NK-92 treated with Interleukin-12 subunit alpha and Interleukin-12 subunit beta, amount 100 ng/mL, for 24 hours (cell line): ENCODE measurements around the gene TMEM131L.
A peak's percentile ranks its signal among the peaks of the same experiment; 100 is the strongest.

Source experiments
- DNase-seq: peaks from one replicate; lab custom pipeline; 2025; lab: John Stamatoyannopoulos, UW

The TMEM131L gene

DNA sequence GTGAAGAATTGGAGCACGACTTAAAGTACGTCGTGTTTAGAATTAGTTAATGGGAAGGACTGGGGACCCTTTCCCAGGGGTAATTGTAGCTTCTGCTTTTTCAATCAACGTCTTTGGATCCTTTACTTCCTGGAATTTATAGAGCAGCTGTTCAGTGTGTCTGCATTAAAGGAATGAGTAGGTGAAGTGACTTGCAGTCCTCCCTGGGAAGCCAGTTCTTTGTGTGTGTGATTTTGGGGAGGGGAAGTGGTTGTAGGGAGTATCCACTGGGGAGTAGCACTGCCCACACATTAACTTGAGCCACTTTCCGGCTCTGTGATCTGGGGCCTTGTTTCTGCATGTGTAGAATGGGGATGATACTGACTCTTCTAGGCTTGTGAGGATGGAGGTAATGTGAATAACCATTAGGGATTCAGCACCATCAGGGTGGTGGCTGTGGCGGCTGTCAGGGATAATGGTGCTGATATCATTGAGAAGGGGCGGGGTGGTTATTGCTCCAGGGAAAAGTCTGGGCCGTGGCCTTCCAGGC is 54.7 kb downstream of the TMEM131L start:
- no peak for DNase-seq

DNA sequence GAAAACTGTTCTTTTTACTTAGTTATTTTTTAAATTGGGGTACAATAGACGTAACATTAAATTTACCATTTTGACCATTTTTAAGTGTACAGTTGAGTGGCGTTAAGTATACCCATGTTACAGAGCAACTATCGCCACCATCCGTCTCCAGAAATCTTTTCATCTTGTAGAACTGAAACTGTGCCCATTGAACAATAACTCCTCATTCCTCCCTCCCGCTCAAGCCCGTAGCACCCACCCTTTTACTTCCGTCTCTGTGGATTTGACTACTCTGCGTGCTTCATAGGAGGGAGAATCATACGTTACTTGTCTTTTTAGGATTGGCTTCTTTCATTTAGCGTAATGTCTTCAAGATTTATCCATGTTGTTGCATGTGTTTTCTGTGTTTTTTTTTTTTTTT is 55.3 kb downstream of the TMEM131L start:
- DNase-seq: no peak

DNA sequence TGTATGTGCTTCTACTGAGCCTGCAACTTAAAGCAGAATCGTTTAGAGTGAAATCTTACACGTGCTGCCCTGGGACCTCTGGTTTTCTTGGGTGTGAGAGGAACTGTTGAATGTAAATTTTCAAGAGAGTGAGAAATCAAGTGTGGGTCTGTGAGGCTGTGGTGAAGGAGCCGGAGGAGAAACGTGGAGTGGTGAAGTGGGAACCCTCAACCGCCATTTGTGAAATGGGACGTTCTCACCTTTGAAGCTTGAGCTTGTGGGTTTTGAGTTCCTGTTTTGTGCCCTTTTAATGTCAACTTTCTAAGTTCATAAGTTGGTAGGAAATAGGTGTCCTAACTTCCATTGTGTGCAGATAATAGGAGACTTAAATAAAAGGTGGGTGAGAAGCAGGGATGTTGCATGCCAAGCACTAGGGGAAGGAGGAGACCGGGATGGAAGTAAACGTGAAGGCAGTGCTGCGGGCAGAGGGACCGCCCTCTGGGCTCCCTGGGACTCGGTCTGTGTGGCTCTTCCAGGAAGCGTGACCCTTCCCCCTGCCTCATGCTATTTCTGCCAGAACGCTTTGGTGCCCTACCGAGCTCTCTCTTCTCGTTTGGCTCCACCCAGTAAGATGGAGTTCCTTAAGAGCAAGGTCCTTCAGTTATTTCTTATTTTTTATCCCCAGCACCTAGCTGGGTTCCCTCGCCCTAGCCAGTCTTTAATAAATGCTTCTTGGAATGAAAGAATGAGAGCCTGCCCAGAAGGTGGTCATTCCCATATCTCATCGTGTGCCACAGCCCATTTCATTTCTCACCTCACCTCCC is 56.0 kb downstream of the TMEM131L start:
- DNase-seq: peak; percentile 66

DNA sequence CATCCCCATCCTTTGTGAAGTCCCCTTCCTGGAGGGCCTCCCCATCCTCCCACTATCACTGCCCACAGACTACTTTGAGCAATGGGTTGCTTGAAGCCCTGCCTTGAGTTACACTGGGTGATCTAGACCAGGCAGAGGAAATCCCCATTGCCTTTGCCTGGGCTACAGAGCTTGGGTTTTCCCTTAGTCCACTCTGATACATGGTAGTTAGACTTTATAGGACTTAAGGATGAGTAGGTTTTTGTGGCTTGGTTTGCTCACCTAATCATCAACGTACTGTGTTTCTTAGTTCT is 56.6 kb downstream of the TMEM131L start:
- DNase-seq: peak; percentile 56

DNA sequence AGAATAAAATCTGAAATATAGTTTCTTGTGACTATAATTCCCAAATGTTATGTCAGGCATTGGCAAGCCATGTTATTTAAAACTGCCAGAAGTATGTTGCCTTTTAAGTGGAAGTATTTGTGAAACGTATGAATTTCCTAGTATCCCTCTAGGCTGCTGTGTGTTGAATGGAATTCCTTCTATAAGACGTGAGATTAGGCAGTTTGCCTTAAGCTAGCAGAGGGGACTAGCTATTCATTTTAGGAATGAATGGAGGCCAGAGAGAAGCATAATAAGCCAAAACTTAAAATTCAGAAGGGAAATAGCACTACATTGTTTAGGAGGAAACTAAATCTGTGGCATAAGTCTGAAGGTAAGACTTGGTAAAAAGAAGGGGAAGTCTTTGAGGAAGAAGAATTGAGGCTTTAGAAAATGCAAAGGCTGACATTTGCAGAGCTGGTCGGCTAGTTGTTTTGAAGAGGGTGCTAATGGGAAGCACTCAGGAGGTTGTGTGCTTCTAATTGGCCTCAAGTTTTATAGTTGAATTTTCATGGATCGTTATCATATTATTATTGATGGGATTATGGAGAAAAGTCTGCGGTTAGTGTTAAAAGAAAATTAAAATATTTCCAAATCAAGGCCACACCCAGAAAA is 57.1 kb downstream of the TMEM131L start:
- DNase-seq: no peak

DNA sequence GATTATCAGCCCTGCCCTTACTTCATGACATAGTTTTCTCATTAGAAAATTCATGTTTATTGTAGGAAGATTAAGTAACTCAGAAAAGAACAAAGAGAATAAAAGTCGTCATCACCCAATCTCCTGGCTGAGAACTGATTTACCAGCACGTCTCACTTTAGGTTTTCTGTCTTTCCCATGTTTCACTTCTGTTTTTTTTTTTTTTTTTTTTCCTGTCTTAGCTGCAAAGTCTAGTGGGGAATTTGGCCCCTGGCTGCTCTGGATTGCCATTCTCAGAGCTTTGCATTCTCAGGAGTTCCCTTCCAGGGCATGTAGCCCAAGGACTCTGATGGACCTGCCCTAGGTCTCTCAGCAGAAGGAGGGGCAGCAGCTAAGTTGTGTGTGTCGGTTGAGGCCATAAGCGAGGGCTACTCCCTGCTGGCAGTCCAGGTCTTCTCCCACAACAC is 57.8 kb downstream of the TMEM131L start:
- no peak for DNase-seq

DNA sequence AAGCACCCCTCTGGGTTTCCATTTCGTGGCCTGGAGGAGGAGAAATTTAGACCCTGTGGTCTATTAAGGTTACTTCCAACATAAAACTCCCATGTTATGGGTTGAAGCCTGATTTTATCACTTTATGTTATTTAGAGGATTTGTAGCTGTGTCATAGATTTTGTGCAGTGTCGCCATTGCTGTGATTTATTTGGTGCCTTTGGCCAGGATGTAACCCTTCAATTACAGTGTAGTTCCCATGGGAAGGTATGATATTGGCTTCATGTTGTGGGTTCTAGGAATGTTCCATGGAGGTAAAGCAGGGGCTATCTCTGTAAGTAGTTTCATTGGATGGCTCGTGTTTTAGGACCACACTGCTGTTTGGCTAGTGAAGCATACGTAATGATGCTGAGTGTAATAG is 58.5 kb downstream of the TMEM131L start:
- no peak for DNase-seq

DNA sequence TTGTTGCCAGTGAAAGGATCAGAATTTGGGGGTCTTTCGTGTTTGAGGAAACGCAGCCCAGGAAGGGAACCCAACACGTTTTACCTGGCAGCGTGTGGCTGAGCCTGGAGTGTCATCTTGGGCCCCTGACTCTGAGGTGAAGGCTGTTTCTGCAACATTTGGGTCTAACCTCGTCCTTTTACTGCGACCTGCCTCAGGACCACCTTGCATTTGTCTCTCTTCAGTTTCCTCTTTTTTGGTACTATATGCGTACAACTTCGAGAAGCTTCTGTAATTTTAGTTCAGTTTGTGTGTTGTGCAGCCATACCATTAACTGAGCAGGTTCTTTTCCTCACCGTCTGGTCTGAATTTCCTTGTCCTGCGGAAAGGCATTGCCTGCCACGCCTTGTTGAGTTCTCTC is 61.5 kb downstream of the TMEM131L start:
- DNase-seq: no peak

DNA sequence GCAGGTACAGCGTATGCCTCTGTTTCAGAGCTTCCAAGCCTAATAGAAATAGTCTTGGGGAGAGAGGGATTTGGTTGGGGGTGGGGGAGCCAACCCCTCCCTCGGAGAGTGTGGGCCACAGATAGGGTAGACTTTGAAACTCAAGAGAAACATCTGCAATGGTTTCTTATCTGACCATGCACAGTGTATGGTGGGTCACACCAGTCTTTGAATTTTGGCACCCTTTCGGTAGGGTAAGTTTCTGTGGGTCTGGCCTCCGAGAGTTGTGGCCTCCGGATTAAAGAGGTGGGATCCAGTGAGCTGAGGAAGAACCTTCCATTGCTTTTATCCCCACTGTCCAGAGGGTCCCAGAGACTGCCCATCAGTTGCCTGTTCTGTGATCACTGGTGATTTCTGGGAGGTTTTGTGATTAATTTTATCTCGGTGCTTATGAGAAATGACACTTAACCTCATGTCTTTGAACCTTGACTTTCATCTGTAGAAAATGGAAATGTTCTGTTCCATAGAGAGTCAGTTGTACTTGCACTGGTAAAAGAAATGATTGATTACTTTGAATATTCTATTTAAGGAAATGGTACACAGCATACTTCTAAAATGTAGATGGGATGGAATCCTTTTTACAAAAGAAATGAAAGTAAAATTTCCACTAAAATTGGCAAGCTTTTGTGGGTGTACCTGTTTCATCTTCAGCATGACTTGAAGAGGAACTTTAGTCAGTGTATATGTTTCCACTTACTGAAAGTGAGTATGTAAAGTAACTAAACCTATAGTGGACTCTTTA is 62.7 kb downstream of the TMEM131L start:
- no peak for DNase-seq

DNA sequence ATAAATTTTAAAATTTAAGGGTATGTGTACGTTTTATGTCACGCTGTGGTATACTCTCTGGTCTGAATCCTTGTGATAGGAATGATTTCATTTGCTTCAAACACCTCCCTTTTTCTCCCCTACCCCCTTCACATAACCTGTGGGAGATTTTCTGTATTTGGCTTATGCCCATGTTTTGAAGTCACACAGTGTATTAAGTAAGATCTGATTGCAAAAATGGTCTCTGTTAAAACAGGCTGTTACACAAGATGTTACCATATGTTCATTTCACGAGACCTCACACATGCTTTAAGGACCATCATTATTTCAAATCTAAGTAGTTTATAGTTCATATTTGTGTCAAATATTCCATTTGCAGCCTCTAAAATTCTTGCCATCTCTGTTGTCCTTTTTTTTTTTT is 63.5 kb downstream of the TMEM131L start:
- no peak for DNase-seq

DNA sequence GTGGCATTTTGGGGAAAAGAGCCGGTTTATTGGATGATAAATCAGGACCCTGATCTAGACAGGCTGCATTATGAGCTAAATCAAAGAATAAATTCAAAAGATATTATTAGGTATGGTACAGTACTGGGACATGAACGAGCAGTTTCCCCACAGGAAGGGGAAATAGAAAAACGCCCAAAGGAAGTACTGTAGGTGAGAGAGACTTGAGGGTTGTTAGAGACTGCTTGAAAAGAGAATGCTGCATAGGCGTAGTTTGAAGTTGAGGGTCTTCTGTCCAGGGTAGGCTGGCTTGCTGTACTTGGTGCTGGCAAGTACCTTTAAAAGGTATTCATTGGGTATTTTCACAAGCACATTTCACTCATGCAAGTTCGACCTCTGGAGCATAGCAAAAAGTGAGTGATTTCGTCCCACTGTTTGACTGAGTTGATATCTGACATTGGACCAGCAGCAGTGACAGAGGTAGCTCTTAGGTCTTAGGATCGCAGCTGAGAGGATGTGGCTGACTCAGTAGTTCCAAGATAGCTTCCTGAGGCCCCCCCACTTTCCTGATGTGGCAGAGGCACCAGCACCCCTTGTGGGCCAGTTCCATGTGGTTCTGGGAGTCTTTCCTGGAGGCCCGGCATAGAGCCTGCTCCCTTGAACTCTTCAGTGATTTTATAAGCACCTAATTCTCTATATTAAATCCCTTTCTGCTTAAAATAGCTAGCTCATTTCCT is 64.3 kb downstream of the TMEM131L start:
- peak; percentile 4 for DNase-seq

DNA sequence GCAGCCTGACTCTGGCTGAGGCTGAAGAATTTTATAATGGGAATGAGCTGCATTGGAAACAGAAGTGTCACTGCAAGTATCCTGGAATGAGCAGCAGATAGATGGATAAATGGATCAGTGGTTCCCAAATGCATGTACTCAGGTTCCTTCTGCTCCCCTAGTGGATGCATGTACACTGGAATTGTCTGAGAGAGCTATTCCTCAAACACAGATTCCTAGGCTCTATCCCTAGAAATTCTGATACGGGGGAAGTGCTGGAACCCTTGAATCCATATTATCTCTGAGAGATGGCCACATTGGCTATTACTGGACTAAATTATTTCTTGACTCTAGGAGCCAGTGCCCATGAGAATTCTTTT is 64.8 kb downstream of the TMEM131L start:
- no peak for DNase-seq

DNA sequence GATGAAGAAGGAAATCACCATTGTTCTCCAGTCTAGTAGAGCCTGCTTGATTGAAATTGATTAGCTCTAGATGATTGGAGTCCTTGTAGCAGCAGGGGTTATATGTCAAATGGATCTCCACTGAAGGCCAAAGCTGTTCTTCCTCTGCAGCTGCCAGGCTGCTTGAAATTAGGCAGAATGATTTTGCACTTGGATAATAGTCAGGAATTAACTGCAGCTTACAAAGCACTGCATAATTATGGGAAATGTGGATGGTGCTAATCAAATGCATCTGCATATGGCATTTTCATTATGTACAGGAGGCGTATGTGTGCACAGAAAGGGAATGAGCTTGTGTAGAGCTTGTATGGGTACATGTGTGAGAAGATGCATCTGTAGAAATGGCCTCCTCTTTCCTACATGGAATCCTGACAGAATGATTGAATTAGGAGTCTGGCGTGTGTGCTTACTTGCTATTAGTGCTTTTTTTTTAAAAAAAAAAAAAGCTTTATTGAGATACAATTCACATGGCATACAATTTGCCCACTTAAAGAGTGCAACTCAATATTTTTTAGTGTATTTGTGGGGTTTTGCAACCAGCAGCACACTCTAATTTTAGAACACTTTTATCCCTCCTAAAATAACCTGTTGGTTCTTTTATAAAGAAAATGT is 65.9 kb downstream of the TMEM131L start:
- DNase-seq: no peak

DNA sequence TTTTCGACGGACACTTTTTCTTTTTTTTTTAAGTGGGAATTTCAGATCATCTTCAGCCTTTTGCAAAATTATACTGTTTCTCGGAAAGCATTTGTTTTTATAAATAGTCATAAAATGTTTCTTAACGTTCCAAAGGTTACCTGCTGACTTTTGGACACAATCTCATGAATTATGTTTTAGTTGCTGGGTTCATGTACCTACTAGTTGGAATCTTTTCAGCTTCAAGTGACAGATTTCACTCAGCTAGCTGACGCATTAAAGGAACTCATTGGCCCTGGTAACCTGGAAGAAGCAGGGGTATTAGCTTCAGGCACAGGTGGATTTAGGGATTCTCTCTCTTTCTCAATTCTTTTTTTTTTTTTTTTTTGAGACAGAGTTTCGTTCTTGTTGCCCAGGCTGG is 66.5 kb downstream of the TMEM131L start:
- no peak for DNase-seq

DNA sequence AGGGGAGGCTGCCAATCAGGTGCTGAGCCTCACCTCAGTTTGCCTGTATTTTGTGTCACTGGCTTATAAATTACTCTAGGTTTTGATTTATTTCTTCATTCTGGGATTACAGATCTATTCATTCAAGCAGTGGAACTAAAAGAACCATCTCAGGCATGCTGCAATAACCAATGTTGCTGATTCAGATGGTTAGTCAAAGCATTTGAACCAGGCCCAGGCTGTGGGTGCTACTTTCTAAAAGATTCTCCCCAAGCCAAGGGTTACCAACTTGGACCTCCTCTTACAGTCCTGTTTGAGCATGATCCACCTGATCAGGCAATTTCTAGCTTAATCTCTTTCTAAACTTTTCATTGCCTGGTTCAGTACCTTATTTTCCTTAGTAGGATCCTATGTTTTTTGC is 67.2 kb downstream of the TMEM131L start:
- no peak for DNase-seq

DNA sequence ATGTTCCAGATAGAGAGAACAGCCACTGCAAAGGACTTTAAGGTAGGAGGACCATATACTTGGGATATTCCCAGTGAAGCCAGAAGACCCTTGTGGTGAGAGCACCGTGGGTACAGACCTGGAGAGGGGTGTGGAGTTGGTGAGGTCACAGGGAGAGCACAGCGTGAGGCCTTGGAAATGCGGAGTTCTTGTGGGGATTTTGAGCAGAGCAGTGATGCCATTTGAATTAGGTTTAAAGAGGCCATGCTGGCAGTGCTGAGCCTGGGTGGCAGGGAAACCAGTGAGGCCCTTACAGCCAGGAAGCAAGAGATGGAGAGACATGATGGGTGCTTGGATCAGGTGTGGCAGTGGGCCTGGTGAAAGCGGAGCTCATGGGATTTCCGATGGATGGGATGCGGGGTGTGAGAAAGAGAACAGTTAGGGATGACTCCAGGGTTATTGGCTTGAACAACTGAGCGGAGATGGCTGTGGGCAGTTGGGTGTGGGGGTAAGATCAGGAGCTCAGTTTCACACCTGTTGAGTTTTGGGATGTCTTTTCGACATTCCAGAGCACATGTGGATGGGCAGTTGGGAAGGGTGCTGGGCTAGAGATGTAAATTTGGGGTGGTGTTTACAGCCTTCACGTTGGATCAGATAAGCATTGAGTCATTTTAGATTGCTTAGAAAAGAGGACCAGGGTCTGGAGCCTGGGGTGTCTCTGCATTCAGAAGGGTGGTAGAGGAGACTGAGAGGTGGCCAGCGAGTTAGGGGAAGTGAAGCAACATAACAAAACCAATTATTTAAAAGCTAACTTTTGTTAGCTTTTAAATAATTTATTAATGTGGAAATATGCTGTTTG is 68.9 kb downstream of the TMEM131L start:
- no peak for DNase-seq

DNA sequence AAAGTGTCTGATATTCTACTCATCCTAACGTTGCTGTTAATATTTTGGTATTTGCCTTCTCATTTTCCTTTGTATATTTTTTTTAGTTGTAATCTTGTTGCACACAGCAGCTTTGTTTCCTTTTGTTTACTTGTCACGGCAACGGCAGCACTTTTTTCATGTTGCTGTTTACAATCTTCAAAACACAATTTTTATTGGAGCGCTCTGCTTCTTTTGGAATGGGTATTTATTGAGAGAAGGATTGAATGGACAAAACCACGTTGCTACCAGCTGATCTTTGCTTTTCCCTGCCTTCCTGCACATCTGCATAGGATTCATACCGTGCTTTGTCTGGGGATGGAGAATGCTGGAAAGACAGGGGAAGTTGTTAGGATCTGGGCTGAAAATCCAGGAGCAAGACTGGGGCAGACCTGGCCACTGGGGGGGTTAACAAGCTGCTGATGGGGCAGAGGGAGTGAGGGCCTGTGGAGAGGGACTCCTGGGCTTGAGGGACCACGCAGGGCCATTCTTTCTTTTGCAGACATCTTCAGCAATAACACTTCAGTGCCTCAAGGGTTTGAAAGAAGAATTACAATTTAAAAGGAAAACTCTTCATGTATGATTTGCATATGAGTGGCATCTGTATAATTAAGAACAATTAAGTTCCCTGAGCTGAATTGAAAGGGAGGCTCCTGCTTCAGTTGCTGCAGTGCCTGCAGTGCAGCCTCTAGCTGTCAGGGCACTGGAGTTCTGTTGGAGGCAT is 69.8 kb downstream of the TMEM131L start:
- DNase-seq: no peak

DNA sequence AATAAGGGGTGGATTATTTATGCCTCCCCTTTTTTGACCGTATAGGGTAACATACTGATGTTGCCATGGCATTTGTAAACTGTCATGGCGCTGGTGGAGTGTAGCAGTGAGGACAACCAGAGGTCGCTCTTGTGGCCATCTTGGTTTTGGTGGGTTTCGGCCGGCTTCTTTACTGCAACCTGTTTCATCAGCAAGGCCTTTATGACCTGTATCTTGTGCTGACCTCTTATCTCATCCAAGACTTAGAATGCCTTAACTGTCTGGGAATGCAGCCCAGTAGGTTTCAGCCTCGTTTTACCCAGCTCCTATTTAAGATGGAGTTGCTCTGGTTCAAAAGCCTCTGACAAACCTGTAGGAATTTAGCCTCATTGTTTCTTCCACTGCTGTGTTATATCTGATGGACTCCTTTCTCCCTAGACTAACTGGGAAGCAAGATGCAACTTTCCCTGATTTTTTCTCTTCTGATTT is 71.4 kb downstream of the TMEM131L start:
- no peak for DNase-seq

DNA sequence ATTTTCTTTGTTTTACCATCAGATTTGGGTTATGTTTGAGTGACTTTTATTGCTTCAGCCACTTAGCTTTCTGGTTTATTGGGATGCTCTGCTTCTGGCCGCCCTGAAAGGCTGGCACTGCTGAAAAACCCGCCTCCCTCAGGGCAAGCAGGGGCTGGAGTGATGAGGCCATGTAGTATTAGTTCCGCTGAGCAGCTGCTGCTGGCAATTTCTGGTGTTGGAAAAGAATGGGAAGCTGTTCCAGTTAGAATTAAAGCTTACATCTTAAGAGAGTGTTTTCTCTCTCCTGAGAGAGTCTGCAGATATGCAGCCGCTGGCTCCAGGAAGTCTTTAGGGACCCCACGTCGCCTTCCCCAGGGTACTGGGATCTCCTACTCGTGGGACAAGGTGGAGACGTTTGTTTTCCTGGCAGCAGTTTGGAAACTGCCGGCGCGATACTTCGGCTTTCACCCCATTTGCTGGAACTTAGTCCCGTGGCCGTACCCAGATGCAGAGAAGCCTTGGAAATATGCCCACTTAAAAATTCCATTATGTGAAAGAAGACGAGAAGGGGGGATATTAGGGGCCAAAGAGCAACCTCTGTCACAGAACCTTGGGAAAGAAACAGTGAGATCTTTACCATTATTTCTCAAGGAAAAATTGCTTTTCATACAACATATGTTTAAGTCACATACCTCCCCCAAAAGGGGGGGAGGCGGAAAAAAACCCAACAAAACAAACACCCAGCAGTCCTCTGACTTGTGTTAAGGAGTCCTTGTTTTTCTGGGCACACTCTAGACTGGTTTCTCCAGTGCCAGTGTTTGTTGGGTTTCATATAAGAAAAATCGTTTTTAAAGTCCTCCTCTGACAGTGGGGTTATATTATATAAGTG is 72.6 kb downstream of the TMEM131L start:
- no peak for DNase-seq
